H9 (cell line): ENCODE results near the gene EHD1. TPM values are rescaled to one million over a fixed set of nuclear protein-coding genes. Genes with fewer than 3 reads are reported as not detected.

Experiments used
- DNase-seq: peaks from one replicate; pipeline ENCODE4 v3.0.0-alpha.2; 2017
- H2AFZ ChIP-seq: one replicate; pipeline ENCODE4 v1.6.1; 2013; ENCODE audit warnings: mild to moderate bottlenecking, low read length, control low read depth, moderate library complexity
- H2AK5ac ChIP-seq: 2 replicates; pipeline ENCODE4 v1.6.1; 2013; ENCODE audit warnings: low read length, control low read depth, mixed read lengths; ENCODE audit not compliant: insufficient read length
- H2BK120ac ChIP-seq: one replicate; pipeline ENCODE4 v1.6.1; 2013; ENCODE audit warnings: low read depth, mild to moderate bottlenecking, low read length, control low read depth, inconsistent platforms; ENCODE audit not compliant: poor library complexity, severe bottlenecking
- H2BK12ac ChIP-seq: 2 replicates; pipeline ENCODE4 v1.6.1; 2013; ENCODE audit warnings: low read length, control low read depth, mixed read lengths, low read depth; ENCODE audit not compliant: insufficient read length
- H2BK15ac ChIP-seq: 2 replicates; pipeline ENCODE4 v1.6.1; 2013; ENCODE audit warnings: low read depth, low read length, control low read depth
- H2BK20ac ChIP-seq: one replicate; pipeline ENCODE4 v1.6.1; 2013; ENCODE audit warnings: low read depth, mild to moderate bottlenecking, low read length, control low read depth, inconsistent platforms; ENCODE audit not compliant: poor library complexity, severe bottlenecking
- H2BK5ac ChIP-seq: 2 replicates; pipeline ENCODE4 v1.6.1; 2013; ENCODE audit warnings: low read length, control low read depth, mixed read lengths; ENCODE audit not compliant: insufficient read length
- H3K14ac ChIP-seq: 2 replicates; pipeline ENCODE4 v1.6.1; 2013; ENCODE audit warnings: low read length, control low read depth; ENCODE audit not compliant: insufficient read depth
- H3K18ac ChIP-seq: 2 replicates; pipeline ENCODE4 v1.6.1; 2013; ENCODE audit warnings: low read depth, mild to moderate bottlenecking, mixed read lengths, low read length, control low read depth; ENCODE audit not compliant: insufficient read length
- H3K23ac ChIP-seq: 2 replicates; pipeline ENCODE4 v1.6.1; 2013; ENCODE audit warnings: low read length, control low read depth, mixed read lengths, low read depth; ENCODE audit not compliant: insufficient read length
- H3K23me2 ChIP-seq: 2 replicates; pipeline ENCODE4 v1.6.1; 2013; ENCODE audit warnings: low read depth, mild to moderate bottlenecking, mixed read lengths, low read length, control low read depth; ENCODE audit not compliant: insufficient read length, poor library complexity, severe bottlenecking
- H3K27ac ChIP-seq: 2 replicates; pipeline ENCODE4 v1.5.1; 2013; ENCODE audit warnings: low read length, control low read depth, mixed read lengths, low read depth; ENCODE audit not compliant: insufficient read length
- H3K27me3 ChIP-seq: 2 replicates; pipeline ENCODE4 v1.6.1; 2013; ENCODE audit warnings: low read length, control low read depth, inconsistent platforms; ENCODE audit not compliant: insufficient read depth
- H3K4ac ChIP-seq: 2 replicates; pipeline ENCODE4 v1.6.1; 2013; ENCODE audit warnings: low read depth, mild to moderate bottlenecking, control low read depth, inconsistent platforms, low read length, moderate library complexity
- H3K4me1 ChIP-seq: 2 replicates; pipeline ENCODE4 v1.6.1; 2013; ENCODE audit warnings: low read length, control low read depth, inconsistent platforms; ENCODE audit not compliant: insufficient read depth
- H3K4me2 ChIP-seq: 2 replicates; pipeline ENCODE4 v1.6.1; 2013; ENCODE audit warnings: low read length, control low read depth, mixed read lengths; ENCODE audit not compliant: insufficient read length, insufficient read depth
- H3K56ac ChIP-seq: 2 replicates; pipeline ENCODE4 v1.6.1; 2013; ENCODE audit warnings: low read depth, mild to moderate bottlenecking, mixed read lengths, low read length, control low read depth; ENCODE audit not compliant: insufficient read length
- H3K79me1 ChIP-seq: 2 replicates; pipeline ENCODE4 v1.6.1; 2013; ENCODE audit warnings: low read depth, mild to moderate bottlenecking, moderate library complexity, low read length, control low read depth, inconsistent platforms; ENCODE audit not compliant: insufficient read depth, poor library complexity, severe bottlenecking
- H3K79me2 ChIP-seq: 2 replicates; pipeline ENCODE4 v1.6.1; 2013; ENCODE audit warnings: low read length, control low read depth, inconsistent platforms; ENCODE audit not compliant: insufficient read depth
- H3K9ac ChIP-seq: 2 replicates; pipeline ENCODE4 v1.6.1; 2013; ENCODE audit warnings: low read length, control low read depth, mixed read lengths; ENCODE audit not compliant: insufficient read length; ENCODE audit errors: extremely low read depth
- H3K9me3 ChIP-seq: one replicate; pipeline ENCODE4 v1.6.1; 2013; ENCODE audit warnings: low read depth, low read length, inconsistent platforms; ENCODE audit not compliant: control insufficient read depth
- H3T11ph ChIP-seq: one replicate; pipeline ENCODE4 v1.6.1; 2013; ENCODE audit warnings: mild to moderate bottlenecking, low read length, control low read depth, inconsistent platforms
- H4K20me1 ChIP-seq: one replicate; pipeline ENCODE4 v1.6.1; 2013; ENCODE audit not compliant: control insufficient read depth, insufficient read length, insufficient read depth
- H4K5ac ChIP-seq: 2 replicates; pipeline ENCODE4 v1.6.1; 2013; ENCODE audit warnings: low read depth, mild to moderate bottlenecking, mixed read lengths, low read length, control low read depth; ENCODE audit not compliant: insufficient read length
- H4K8ac ChIP-seq: replicated peaks from 2 replicates; pipeline ENCODE4 v1.6.1; 2013; ENCODE audit warnings: low read length, control low read depth, mixed read lengths, low read depth; ENCODE audit not compliant: insufficient read length
- H4K91ac ChIP-seq: 2 replicates; pipeline ENCODE4 v1.6.1; 2013; ENCODE audit warnings: low read depth, mild to moderate bottlenecking, moderate library complexity, mixed read lengths, low read length, control low read depth; ENCODE audit not compliant: insufficient read length
- H3K27ac Mint-ChIP-seq, 3 experiments: 2 replicates in 2 of 3; 3 replicates in 1 of 3; pipeline ENCODE4 v1.8.0; 2020 to 2021; ENCODE audit warnings: mixed read lengths in 3 of 3, mild to moderate bottlenecking in 1 of 3, moderate library complexity in 1 of 3
- H3K27me3 Mint-ChIP-seq: 2 replicates; pipeline ENCODE4 v1.8.0; 2021; ENCODE audit warnings: low read depth, mild to moderate bottlenecking, moderate library complexity, mixed read lengths
- H3K36me3 Mint-ChIP-seq, 3 experiments: 2 replicates in 2 of 3; 3 replicates in 1 of 3; pipeline ENCODE4 v1.8.0; 2020 to 2021; ENCODE audit warnings: low read depth in 3 of 3, mixed read lengths in 3 of 3; ENCODE audit not compliant: insufficient read depth in 1 of 3
- H3K4me1 Mint-ChIP-seq, 2 experiments: 2 replicates each; pipeline ENCODE4 v1.8.0; 2020; ENCODE audit warnings: mixed read lengths in 2 of 2
- H3K4me3 Mint-ChIP-seq, 2 experiments: 2 replicates in 1 of 2; 3 replicates in 1 of 2; pipeline ENCODE4 v1.8.0; 2020 to 2021; ENCODE audit warnings: mild to moderate bottlenecking in 2 of 2, mixed read lengths in 2 of 2, moderate library complexity in 1 of 2
- H3K9me3 Mint-ChIP-seq, 2 experiments: 2 replicates in 1 of 2; 3 replicates in 1 of 2; pipeline ENCODE4 v1.8.0; 2020; ENCODE audit warnings: mild to moderate bottlenecking in 2 of 2, mixed read lengths in 2 of 2, moderate library complexity in 1 of 2
- CTCF ChIP-seq: fragments of 200-600 bp; sonication (generic); conservative IDR thresholded peaks from 3 replicates; pipeline ENCODE4 v1.8.0; 2021; ENCODE audit warnings: antibody characterized with exemption, mild to moderate bottlenecking
- WGBS: extraction: QIAGEN DNeasy Blood & Tissue Kit; methylation state at CpG from one replicate; pipeline ENCODE4 v1.1.7; 2013; ENCODE audit warnings: missing lambda C conversion rate, low lambda C conversion rate, mixed read lengths; ENCODE audit not compliant: insufficient read length; ENCODE audit errors: extremely low coverage; 5-methylcytosine and 5-hydroxymethylcytosine counted together
- total RNA-seq: library from RNA; stranded (reverse); gene quantifications from 2 replicates; pipeline ENCODE4 v1.2.1, GENCODE V29; 2021

The EHD1 gene
- total RNA-seq, 1 experiment from 2014 or later: 31.0 TPM

DNA sequence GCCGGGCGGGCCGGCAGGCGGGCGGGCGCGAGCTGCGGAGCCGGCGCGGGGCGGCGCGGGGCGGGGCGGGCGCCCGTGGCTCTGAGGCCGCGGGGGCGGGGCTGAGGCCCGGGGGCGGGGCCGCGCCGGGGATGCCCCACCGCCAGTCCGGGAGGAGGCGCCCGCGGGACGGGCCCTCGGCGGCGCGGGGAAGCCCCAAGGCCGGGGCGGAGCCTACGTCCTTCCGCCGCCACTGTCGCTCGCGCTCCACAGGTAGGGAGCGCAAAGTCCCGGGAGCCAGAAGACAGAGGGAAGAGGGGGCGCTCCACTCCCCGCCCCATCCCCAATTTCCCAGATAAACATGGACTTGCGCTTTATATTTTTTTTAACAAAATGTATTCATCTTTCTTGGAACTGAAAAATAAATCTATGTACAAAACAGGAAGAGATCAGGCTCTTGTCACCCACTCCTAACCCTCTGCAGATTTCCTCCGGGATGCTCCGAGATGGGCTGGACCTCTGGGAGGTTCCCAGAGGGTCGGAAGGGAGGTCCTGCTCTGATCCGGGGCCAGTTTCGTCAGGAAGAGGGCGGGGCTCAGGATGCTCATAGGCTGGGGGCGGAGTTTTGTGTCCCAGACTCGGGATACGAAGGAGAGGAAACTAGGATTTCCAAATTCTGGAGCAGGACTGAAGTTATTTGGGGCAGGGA lies 75.1 kb downstream of the EHD1 start, which contains the start of gene MAP4K2:
TSS of gene MAP4K2 (minus strand) at position 57 of the 688 bp plus-strand sequence. CDS start 65 bp downstream, outside the sequence.
- Histone ChIP-seq H3K79me2 (no peaks in the 10 kb centered on the region), H2BK15ac (no peak within 1 kb of the TSS), H4K20me1 (no peaks in the 10 kb centered on the region), H2BK120ac (no peak within 1 kb of the TSS), H3K18ac (peak within 1 kb of the TSS; percentile 32), H3K4ac (no peak within 1 kb of the TSS), H4K91ac (no peak within 1 kb of the TSS), H4K5ac (no peak within 1 kb of the TSS), H3K4me2 (peak within 1 kb of the TSS; percentile 71), H3K23me2 (peaks cover 8% of the 10 kb centered on the region), H3K27me3 (no peaks in the 10 kb centered on the region), H3K79me1 (no peaks in the 10 kb centered on the region), H2AFZ (no peak within 1 kb of the TSS), H3K56ac (no peak within 1 kb of the TSS), H3K9ac (peak within 1 kb of the TSS; percentile 8), H2AK5ac (no peak within 1 kb of the TSS), H4K8ac (no peak within 1 kb of the TSS), H3K23ac (no peak within 1 kb of the TSS), H2BK5ac (no peak within 1 kb of the TSS), H3K9me3 (no peaks in the 10 kb centered on the region), H3K27ac (no peak within 1 kb of the TSS), H3T11ph (no peak within 1 kb of the TSS), H2BK20ac (no peak within 1 kb of the TSS), H3K14ac (no peak within 1 kb of the TSS), H3K4me1 (no peaks in the 10 kb centered on the region), H2BK12ac (no peak within 1 kb of the TSS)
- DNase-seq: peak; percentile 90
- peak within 1 kb of the TSS; percentile 91 to 99 (median 93) for H3K27ac Mint-ChIP-seq
- H3K4me3 Mint-ChIP-seq: peak within 1 kb of the TSS; percentile 83 to 90
- WGBS: no CpG with 5 or more reads among the region's 58 CpGs
- peaks cover 6 to 41% (median 31%) of the 10 kb centered on the region in 3 experiments; a peak in 6 of 7 replicates for H3K36me3 Mint-ChIP-seq
- H3K4me1 Mint-ChIP-seq: peaks cover 11 to 14% of the 10 kb centered on the region in 2 experiments
- TF ChIP-seq CTCF: peak; percentile 42; the same call in 2 of the 3 replicates
- no peaks in the 10 kb centered on the region for H3K27me3 Mint-ChIP-seq
- no peaks in the 10 kb centered on the region for H3K9me3 Mint-ChIP-seq
